Measurements from ENCODE around the gene ICOSLG.

DNA sequence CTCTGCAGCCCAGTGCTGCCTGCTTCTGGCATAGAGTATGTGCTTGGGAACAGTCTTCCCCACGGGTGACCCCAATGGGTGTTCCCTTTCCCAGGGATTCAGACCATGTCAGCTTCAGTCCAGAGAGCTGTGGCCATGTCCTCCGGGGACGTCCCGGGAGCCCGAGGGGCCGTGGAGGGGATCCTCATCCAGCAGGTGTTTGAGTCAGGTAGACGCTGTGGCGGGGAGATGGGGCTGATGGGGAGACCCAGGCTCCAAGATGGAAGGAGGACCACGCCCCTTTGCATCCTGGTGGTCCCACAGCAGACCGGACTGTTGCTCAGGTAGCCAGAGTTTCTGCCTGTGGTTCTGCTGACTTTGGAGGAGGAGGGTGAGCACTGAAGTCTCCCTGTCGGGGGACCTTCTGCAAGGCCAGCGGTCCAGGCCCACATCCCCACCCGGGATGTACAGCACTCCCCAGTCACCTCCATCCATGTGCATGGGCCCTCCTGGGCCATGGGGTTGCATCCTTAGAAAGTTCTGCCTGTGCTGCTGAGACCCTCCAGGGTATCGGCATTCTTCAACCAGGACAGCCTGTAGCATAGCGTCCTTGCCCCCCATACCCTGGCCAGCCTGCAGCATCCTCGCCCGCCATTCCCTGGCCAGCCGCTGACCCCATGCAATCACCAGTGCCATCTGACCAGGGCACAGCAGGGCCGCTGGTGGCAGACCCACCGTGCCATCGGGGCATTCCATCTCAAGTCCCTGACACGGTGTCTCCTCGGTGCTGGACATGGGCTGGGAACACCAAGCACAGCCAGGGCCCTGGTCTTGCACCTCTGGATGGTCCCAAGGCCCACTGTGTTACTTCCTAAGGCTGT lies 47.7 kb upstream of the ICOSLG start:
- TF ChIP-seq, protein P1, sequence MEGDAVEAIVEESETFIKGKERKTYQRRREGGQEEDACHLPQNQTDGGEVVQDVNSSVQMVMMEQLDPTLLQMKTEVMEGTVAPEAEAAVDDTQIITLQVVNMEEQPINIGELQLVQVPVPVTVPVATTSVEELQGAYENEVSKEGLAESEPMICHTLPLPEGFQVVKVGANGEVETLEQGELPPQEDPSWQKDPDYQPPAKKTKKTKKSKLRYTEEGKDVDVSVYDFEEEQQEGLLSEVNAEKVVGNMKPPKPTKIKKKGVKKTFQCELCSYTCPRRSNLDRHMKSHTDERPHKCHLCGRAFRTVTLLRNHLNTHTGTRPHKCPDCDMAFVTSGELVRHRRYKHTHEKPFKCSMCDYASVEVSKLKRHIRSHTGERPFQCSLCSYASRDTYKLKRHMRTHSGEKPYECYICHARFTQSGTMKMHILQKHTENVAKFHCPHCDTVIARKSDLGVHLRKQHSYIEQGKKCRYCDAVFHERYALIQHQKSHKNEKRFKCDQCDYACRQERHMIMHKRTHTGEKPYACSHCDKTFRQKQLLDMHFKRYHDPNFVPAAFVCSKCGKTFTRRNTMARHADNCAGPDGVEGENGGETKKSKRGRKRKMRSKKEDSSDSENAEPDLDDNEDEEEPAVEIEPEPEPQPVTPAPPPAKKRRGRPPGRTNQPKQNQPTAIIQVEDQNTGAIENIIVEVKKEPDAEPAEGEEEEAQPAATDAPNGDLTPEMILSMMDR (IDR thresholded peaks at IDR 0.05): no peak
- no peak for TF ChIP-seq POLR2AphosphoS5 (IDR thresholded peaks at IDR 0.05)
